Calu3 (cell line): ENCODE results near the gene ZNF609. TPM values are rescaled to one million over a fixed set of nuclear protein-coding genes. Genes with fewer than 3 reads are reported as not detected.
"Not testable (repeated sequence)": the region's sequence is repeated elsewhere in the genome, so short reads cannot be mapped to it uniquely, and the experiment has no call there.

Experiments used
- BruUV-seq: library from RNA; stranded (reverse); fragments of 400-500 nt; replicated peaks from 2 replicates; lab custom pipeline; 2021; lab: Mats Ljungman, UMichigan
- CTCF ChIA-PET: fragments of 300-600 bp; sonication (Branson Sonifier 250); formaldehyde crosslinking; loops from one replicate; lab custom pipeline; 2022; ENCODE audit warnings: antibody characterized with exemption; lab: Charles Lee
- DNase-seq: peaks from one replicate; pipeline ENCODE4 v3.0.0; 2022
- H3K27ac Mint-ChIP-seq: one replicate; pipeline ENCODE4 v1.8.0; 2022; ENCODE audit warnings: mixed read lengths; ENCODE audit not compliant: unreplicated experiment
- H3K27me3 Mint-ChIP-seq: one replicate; pipeline ENCODE4 v1.8.0; 2022; ENCODE audit warnings: mixed read lengths; ENCODE audit not compliant: unreplicated experiment
- H3K36me3 Mint-ChIP-seq: one replicate; pipeline ENCODE4 v1.8.0; 2022; ENCODE audit warnings: mild to moderate bottlenecking, moderate library complexity, mixed read lengths; ENCODE audit not compliant: insufficient read depth, unreplicated experiment
- H3K4me1 Mint-ChIP-seq: one replicate; pipeline ENCODE4 v1.8.0; 2022; ENCODE audit warnings: mild to moderate bottlenecking, low read depth, mixed read lengths; ENCODE audit not compliant: unreplicated experiment
- H3K4me3 Mint-ChIP-seq: one replicate; pipeline ENCODE4 v1.8.0; 2022; ENCODE audit warnings: mild to moderate bottlenecking, low read depth, moderate library complexity, mixed read lengths; ENCODE audit not compliant: unreplicated experiment
- H3K9me3 Mint-ChIP-seq: one replicate; pipeline ENCODE4 v1.8.0; 2022; ENCODE audit warnings: low read depth, mixed read lengths; ENCODE audit not compliant: unreplicated experiment
- intact Hi-C: fragments of 100-400 bp; cut with micrococcal nuclease; formaldehyde crosslinking; loops from one replicate; pipeline ENCODE4 v1.10.0; 2022; ENCODE audit not compliant: unreplicated experiment
- total RNA-seq: library from RNA; stranded (reverse); gene quantifications from 2 replicates; pipeline ENCODE4 v1.2.3, GENCODE V29; 2022
- TF ChIP-seq, protein P1 (sequence below): fragments of 200-600 bp; IDR thresholded peaks from one replicate; pipeline ENCODE4 v1.8.0; 2022; ENCODE audit warnings: antibody characterized with exemption; ENCODE audit not compliant: unreplicated experiment

ZNF609 gene
- total RNA-seq, 1 experiment from 2014 or later = 50.6 TPM

DNA sequence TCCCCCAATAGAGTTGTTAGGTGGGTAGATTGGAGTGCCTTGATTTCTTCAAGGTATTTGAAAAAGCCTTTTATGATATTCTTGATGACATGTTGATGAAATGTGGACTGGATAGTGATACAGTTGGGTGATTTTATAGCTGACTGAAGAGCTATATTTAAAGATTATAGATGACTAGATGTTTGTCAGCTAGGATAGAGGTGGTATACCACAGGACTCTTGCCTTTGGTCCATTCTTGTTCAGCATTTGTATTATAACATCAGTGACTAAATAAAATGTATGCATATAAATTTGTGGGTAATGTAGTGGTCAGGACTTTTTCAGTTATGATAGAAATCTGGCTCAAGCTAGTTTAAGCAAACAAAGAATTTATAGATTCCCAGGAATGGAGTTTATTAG lies 143.9 kb downstream of the ZNF609 start:
- peaks cover 7% of the 10 kb centered on the region for H3K4me1 Mint-ChIP-seq
- H3K4me3 Mint-ChIP-seq = no peak overlapping the region
- BruUV-seq = no TSS peak
- TF ChIP-seq, protein P1, sequence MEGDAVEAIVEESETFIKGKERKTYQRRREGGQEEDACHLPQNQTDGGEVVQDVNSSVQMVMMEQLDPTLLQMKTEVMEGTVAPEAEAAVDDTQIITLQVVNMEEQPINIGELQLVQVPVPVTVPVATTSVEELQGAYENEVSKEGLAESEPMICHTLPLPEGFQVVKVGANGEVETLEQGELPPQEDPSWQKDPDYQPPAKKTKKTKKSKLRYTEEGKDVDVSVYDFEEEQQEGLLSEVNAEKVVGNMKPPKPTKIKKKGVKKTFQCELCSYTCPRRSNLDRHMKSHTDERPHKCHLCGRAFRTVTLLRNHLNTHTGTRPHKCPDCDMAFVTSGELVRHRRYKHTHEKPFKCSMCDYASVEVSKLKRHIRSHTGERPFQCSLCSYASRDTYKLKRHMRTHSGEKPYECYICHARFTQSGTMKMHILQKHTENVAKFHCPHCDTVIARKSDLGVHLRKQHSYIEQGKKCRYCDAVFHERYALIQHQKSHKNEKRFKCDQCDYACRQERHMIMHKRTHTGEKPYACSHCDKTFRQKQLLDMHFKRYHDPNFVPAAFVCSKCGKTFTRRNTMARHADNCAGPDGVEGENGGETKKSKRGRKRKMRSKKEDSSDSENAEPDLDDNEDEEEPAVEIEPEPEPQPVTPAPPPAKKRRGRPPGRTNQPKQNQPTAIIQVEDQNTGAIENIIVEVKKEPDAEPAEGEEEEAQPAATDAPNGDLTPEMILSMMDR = no peak
- DNase-seq = no peak
- no peaks in the 10 kb centered on the region for H3K36me3 Mint-ChIP-seq
- no peak overlapping the region for H3K27ac Mint-ChIP-seq
- CTCF ChIA-PET = interaction anchor here (0.6 kb wide), 1 partner anchor 160 kb away, joined by 9 read pairs; no protein-coding TSS in a partner anchor
- intact Hi-C loops = no loop called here
- no peaks in the 10 kb centered on the region for H3K9me3 Mint-ChIP-seq
- H3K27me3 Mint-ChIP-seq = no peaks in the 10 kb centered on the region

- intact Hi-C loops, H3K27me3 Mint-ChIP-seq, H3K27ac Mint-ChIP-seq, BruUV-seq, H3K4me3 Mint-ChIP-seq, H3K36me3 Mint-ChIP-seq, H3K9me3 Mint-ChIP-seq, DNase-seq: not testable (repeated sequence)
- CTCF ChIA-PET = interaction anchor here (0.6 to 0.7 kb wide), 2 partner anchors 14 to 961 kb away, joined by 3 read pairs; no protein-coding TSS in a partner anchor
- peaks cover 16% of the 10 kb centered on the region for H3K4me1 Mint-ChIP-seq
Measured at GRCh38 chr15:64607416-64607815, 147.0 kb downstream of the ZNF609 start.

DNA sequence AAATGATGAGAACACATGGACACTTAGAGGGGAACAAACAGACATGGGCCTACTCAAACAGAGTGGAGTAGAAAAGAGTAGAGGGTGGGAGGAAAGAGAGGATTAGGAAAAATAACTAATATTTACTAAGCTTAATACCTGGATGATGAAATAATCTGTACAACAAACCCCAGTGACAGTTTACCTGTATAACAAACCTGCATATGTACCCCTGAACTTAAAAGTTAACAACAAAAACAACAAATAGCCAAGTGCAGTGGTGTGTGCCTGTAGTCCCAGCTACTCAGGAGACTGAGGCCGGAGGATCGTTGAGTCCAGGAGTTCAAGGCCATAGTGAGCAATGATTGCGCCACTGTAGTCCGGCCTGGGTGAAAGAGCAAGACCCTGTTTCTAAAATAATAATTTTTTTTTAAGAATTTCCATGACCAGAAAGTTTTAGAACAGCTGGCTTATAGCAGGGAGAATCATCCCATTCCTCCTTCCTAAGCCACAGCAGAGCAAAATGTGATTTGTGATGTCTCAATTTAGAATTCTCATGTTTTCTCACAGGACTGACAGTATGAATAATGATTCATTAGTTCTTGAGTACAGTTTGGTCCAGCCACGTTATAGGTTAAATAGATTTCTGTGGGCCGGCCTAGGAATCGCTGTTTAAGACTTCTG lies 150.0 kb downstream of the ZNF609 start:
- intact Hi-C loops = no loop called here
- TF ChIP-seq, protein P1 = no peak
- Mint-ChIP-seq H3K4me1 (peaks cover 16% of the 10 kb centered on the region), H3K9me3 (no peaks in the 10 kb centered on the region), H3K36me3 (no peaks in the 10 kb centered on the region), H3K27me3 (no peaks in the 10 kb centered on the region), H3K4me3 (no peak overlapping the region), H3K27ac (no peak overlapping the region)
- no TSS peak for BruUV-seq
- DNase-seq = no peak
- CTCF ChIA-PET = interaction anchor here (0.6 kb wide), 1 partner anchor 431 kb away, joined by 3 read pairs; no protein-coding TSS in a partner anchor

- no peaks in the 10 kb centered on the region for H3K27me3 Mint-ChIP-seq
- intact Hi-C loops = no loop called here
- no peaks in the 10 kb centered on the region for H3K9me3 Mint-ChIP-seq
- DNase-seq = no peak
- CTCF ChIA-PET = no interaction called here
- H3K4me3 Mint-ChIP-seq = no peak overlapping the region
- H3K36me3 Mint-ChIP-seq = no peaks in the 10 kb centered on the region
- BruUV-seq = no TSS peak
- no peak overlapping the region for H3K27ac Mint-ChIP-seq
- peaks cover 16% of the 10 kb centered on the region for H3K4me1 Mint-ChIP-seq
- TF ChIP-seq, protein P1 = no peak
Measured at GRCh38 chr15:64611085-64611725, 150.8 kb downstream of the ZNF609 start.
